Measurements from ENCODE around the gene GALNT9. TPM values are rescaled to one million over a fixed set of nuclear protein-coding genes. Genes with fewer than 3 reads are reported as not detected.

The GALNT9 gene
- polyA plus RNA-seq, 3 donors: not detected

- TF ChIP-seq CTCF (IDR thresholded peaks at IDR 0.05): no peak
- Histone ChIP-seq H3K9ac (ENCODE audit: insufficient read depth, low read length, poor library complexity, severe bottlenecking) (no peak overlapping the region), H2AFZ (ENCODE audit: insufficient read depth, low read depth, low read length, poor library complexity, severe bottlenecking) (no peak overlapping the region), H3K36me3 (replicated peaks in 1 of 2; ENCODE audit: control insufficient read depth in 1 of 2, insufficient read depth in 2 of 2, low read length in 2 of 2) (no peaks in the 10 kb centered on the region), H3K4me2 (replicated peaks; ENCODE audit: extremely low read depth, low read length, poor library complexity, severe bottlenecking) (no peak overlapping the region), H3K27ac (ENCODE audit: low read depth in 1 of 2, low read length in 2 of 2) (no peak overlapping the region), H3K79me2 (ENCODE audit: insufficient read depth, low read length) (no peaks in the 10 kb centered on the region), H3K4me1 (ENCODE audit: control insufficient read depth in 1 of 2, insufficient read depth in 2 of 2, low read length in 2 of 2) (no peaks in the 10 kb centered on the region), H3K4me3 (replicated peaks in 1 of 3; ENCODE audit: low read depth in 2 of 3, low read length in 3 of 3) (no peak overlapping the region), H3K27me3 (ENCODE audit: control insufficient read depth in 2 of 2, insufficient read depth in 2 of 2, low read length in 2 of 2) (peaks cover 0 to 4% of the 10 kb centered on the region in 2 donors), H4K20me1 (ENCODE audit: insufficient read depth, low read length) (no peaks in the 10 kb centered on the region), H3K9me3 (replicated peaks in 1 of 2; ENCODE audit: control insufficient read depth in 1 of 2, insufficient read depth in 1 of 2, low read length in 2 of 2) (no peaks in the 10 kb centered on the region)
- Mint-ChIP-seq H3K27me3 (ENCODE audit: low read depth in 3 of 3) (peaks cover 12 to 22% (median 13%) of the 10 kb centered on the region in 3 donors), H3K4me3 (no peak overlapping the region), H3K9me3 (peaks cover 0 to 5% (median 0%) of the 10 kb centered on the region in 7 donors), H3K36me3 (no peaks in the 10 kb centered on the region), H3K4me1 (peaks cover 3% of the 10 kb centered on the region), H3K27ac (no peak overlapping the region)
- intact Hi-C loops (cut with micrococcal nuclease): no loop called here
- DNase-seq: no peak
- WGBS (ENCODE audit: insufficient coverage): 92% methylated on average over 19 of the region's 19 CpGs
Observed at GRCh38 chr12:132318618-132319033, 10.8 kb downstream of the GALNT9 start.

GRCh38 chr12:132318135-132318534, 11.3 kb downstream of the GALNT9 start:
- no peak overlapping the region for H3K4me3 ChIP-seq (replicated peaks in 1 of 3; ENCODE audit: low read depth in 2 of 3, low read length in 3 of 3)
- no peak for TF ChIP-seq CTCF (IDR thresholded peaks at IDR 0.05)
- no peak overlapping the region for H3K9ac ChIP-seq (ENCODE audit: insufficient read depth, low read length, poor library complexity, severe bottlenecking)
- no peaks in the 10 kb centered on the region for H3K36me3 ChIP-seq (replicated peaks in 1 of 2; ENCODE audit: control insufficient read depth in 1 of 2, insufficient read depth in 2 of 2, low read length in 2 of 2)
- H3K9me3 ChIP-seq (replicated peaks in 1 of 2; ENCODE audit: control insufficient read depth in 1 of 2, insufficient read depth in 1 of 2, low read length in 2 of 2): no peaks in the 10 kb centered on the region
- no peaks in the 10 kb centered on the region for H3K36me3 Mint-ChIP-seq
- peaks cover 0 to 2% of the 10 kb centered on the region in 2 donors for H3K27me3 ChIP-seq (ENCODE audit: control insufficient read depth in 2 of 2, insufficient read depth in 2 of 2, low read length in 2 of 2)
- no peaks in the 10 kb centered on the region for H3K4me1 Mint-ChIP-seq
- no peak overlapping the region for H2AFZ ChIP-seq (ENCODE audit: insufficient read depth, low read depth, low read length, poor library complexity, severe bottlenecking)
- H3K27ac Mint-ChIP-seq: no peak overlapping the region
- no peaks in the 10 kb centered on the region for H3K4me1 ChIP-seq (ENCODE audit: control insufficient read depth in 1 of 2, insufficient read depth in 2 of 2, low read length in 2 of 2)
- no peaks in the 10 kb centered on the region for H3K79me2 ChIP-seq (ENCODE audit: insufficient read depth, low read length)
- no peak for DNase-seq
- peaks cover 0 to 2% (median 0%) of the 10 kb centered on the region in 7 donors for H3K9me3 Mint-ChIP-seq
- H3K27me3 Mint-ChIP-seq (ENCODE audit: low read depth in 3 of 3): peaks cover 7 to 17% (median 9%) of the 10 kb centered on the region in 3 donors
- H3K4me3 Mint-ChIP-seq: no peak overlapping the region
- intact Hi-C loops (cut with micrococcal nuclease): no loop called here
- no peak overlapping the region for H3K4me2 ChIP-seq (replicated peaks; ENCODE audit: extremely low read depth, low read length, poor library complexity, severe bottlenecking)
- H4K20me1 ChIP-seq (ENCODE audit: insufficient read depth, low read length): no peaks in the 10 kb centered on the region
- no peak overlapping the region for H3K27ac ChIP-seq (ENCODE audit: low read depth in 1 of 2, low read length in 2 of 2)
- 93% methylated on average over 10 of the region's 10 CpGs for WGBS (ENCODE audit: insufficient coverage)
